Activated CD8-positive, alpha-beta memory T cell treated with anti-CD3 and anti-CD28 coated beads for 36 hours (primary cell): ENCODE data around the gene OPCML. TPM values are rescaled to one million over a fixed set of nuclear protein-coding genes. Genes with fewer than 3 reads are reported as not detected.

Experiments used
- CTCF ChIA-PET: fragments of 350-600 bp; sonication (Branson Sonifier 250); formaldehyde crosslinking; loops from one replicate; lab custom pipeline; 2021; ENCODE audit warnings: antibody characterized with exemption; lab: Charles Lee
- POLR2A ChIA-PET: fragments of 350-600 bp; sonication (Branson Sonifier 250); formaldehyde crosslinking; loops from one replicate; lab custom pipeline; 2021; ENCODE audit warnings: antibody characterized with exemption; lab: Charles Lee
- total RNA-seq, 2 experiments: library from RNA; stranded (reverse); gene quantifications; one replicate each; pipeline ENCODE4 v1.2.3, GENCODE V29; 2021

OPCML gene
- total RNA-seq, 2 experiments from 2014 or later, result not detected

GRCh38 chr11:132907651-132908413 lies 624.5 kb downstream of the OPCML start:
- ChIA-PET POLR2A (no interaction called here), CTCF (no interaction called here)

- POLR2A ChIA-PET, result no interaction called here
- CTCF ChIA-PET, result no interaction called here
These were observed 627.7 kb downstream of the OPCML start for GRCh38 chr11:132904607-132905006.

GRCh38 chr11:132904091-132904490 lies 628.2 kb downstream of the OPCML start:
- CTCF ChIA-PET, result no interaction called here

GRCh38 chr11:132901638-132902471 lies 630.4 kb downstream of the OPCML start:
- ChIA-PET CTCF (no interaction called here), POLR2A (no interaction called here)

More at GRCh38 chr11:132904091-132904490, 628.2 kb downstream of the OPCML start:
- POLR2A ChIA-PET, result no interaction called here

- POLR2A ChIA-PET, result no interaction called here
- CTCF ChIA-PET, result no interaction called here
These were observed 633.6 kb downstream of the OPCML start for GRCh38 chr11:132898676-132899075.

- ChIA-PET CTCF (no interaction called here), POLR2A (no interaction called here)
These were observed 634.3 kb downstream of the OPCML start for GRCh38 chr11:132898021-132898420.

GRCh38 chr11:132895340-132895739 lies 637.0 kb downstream of the OPCML start:
- ChIA-PET CTCF (no interaction called here), POLR2A (no interaction called here)

GRCh38 chr11:132894606-132895005 lies 637.7 kb downstream of the OPCML start:
- ChIA-PET POLR2A (no interaction called here), CTCF (no interaction called here)

- CTCF ChIA-PET, result no interaction called here
- POLR2A ChIA-PET, result no interaction called here
These were observed 639.4 kb downstream of the OPCML start for GRCh38 chr11:132892876-132893275.

- ChIA-PET POLR2A (no interaction called here), CTCF (no interaction called here)
These were observed 644.1 kb downstream of the OPCML start for GRCh38 chr11:132888226-132888625.

GRCh38 chr11:132886335-132886734 lies 646.0 kb downstream of the OPCML start:
- ChIA-PET CTCF (no interaction called here), POLR2A (no interaction called here)

GRCh38 chr11:132883241-132883640 lies 649.1 kb downstream of the OPCML start:
- ChIA-PET POLR2A (interaction anchor here (0.6 kb wide), 1 partner anchor 191 kb away, joined by 3 read pairs; no protein-coding TSS in a partner anchor), CTCF (no interaction called here)

- ChIA-PET POLR2A (no interaction called here), CTCF (no interaction called here)
These were observed 650.7 kb downstream of the OPCML start for GRCh38 chr11:132881622-132882021.

- CTCF ChIA-PET, result no interaction called here
- POLR2A ChIA-PET, result no interaction called here
These were observed 654.2 kb downstream of the OPCML start for GRCh38 chr11:132878111-132878510.

- ChIA-PET POLR2A (no interaction called here), CTCF (no interaction called here)
These were observed 655.6 kb downstream of the OPCML start for GRCh38 chr11:132876705-132877104.

- CTCF ChIA-PET, result no interaction called here
- POLR2A ChIA-PET, result no interaction called here
These were observed 656.1 kb downstream of the OPCML start for GRCh38 chr11:132876239-132876638.

GRCh38 chr11:132874638-132875037 lies 657.7 kb downstream of the OPCML start:
- CTCF ChIA-PET, result no interaction called here

GRCh38 chr11:132873841-132874240 lies 658.5 kb downstream of the OPCML start:
- POLR2A ChIA-PET, result no interaction called here
- CTCF ChIA-PET, result no interaction called here

More at GRCh38 chr11:132874638-132875037, 657.7 kb downstream of the OPCML start:
- POLR2A ChIA-PET, result no interaction called here

GRCh38 chr11:132872211-132872610 lies 660.1 kb downstream of the OPCML start:
- ChIA-PET POLR2A (no interaction called here), CTCF (no interaction called here)

GRCh38 chr11:132866783-132867545 lies 665.3 kb downstream of the OPCML start:
- ChIA-PET POLR2A (no interaction called here), CTCF (interaction anchor here (0.9 kb wide), 1 partner anchor 74 kb away, joined by 3 read pairs; no protein-coding TSS in a partner anchor)
